H1 (cell line): ENCODE data around the gene PDE4B. TPM values are rescaled to one million over a fixed set of nuclear protein-coding genes. Genes with fewer than 3 reads are reported as not detected.

Source experiments
- CTCF ChIA-PET: fragments of 300-600 bp; sonication (Branson Sonifier 250); formaldehyde crosslinking; loops from one replicate; lab custom pipeline; 2021; ENCODE audit not compliant: partially characterized antibody; lab: Charles Lee
- POLR2A ChIA-PET: fragments of 300-600 bp; sonication (Branson Sonifier 250); formaldehyde crosslinking; loops from one replicate; lab custom pipeline; 2021; ENCODE audit warnings: inconsistent platforms; ENCODE audit not compliant: partially characterized antibody; lab: Charles Lee
- DNase-seq, 2 experiments: peaks; one replicate each; pipeline versions ENCODE4 v3.0.0 to v3.0.0-alpha.2; 2010 to 2022; ENCODE audit warnings: low spot score in 2 of 2, low read depth in 1 of 2, mixed read lengths in 1 of 2
- FAIRE-seq: peaks from 2 replicates; lab custom pipeline; 2011; peaks lifted over from hg19 to GRCh38; lab: Jason Lieb, UNC
- H2AFZ ChIP-seq: 2 replicates; pipeline ENCODE4 v1.8.1; 2012; ENCODE audit warnings: low read length, inconsistent platforms
- H2AK5ac ChIP-seq: 2 replicates; pipeline ENCODE4 v1.6.1; 2013; ENCODE audit warnings: low read depth, low read length
- H2BK120ac ChIP-seq: replicated peaks from 2 replicates; pipeline ENCODE3; 2013; ENCODE audit warnings: low read depth, low read length, inconsistent platforms
- H2BK12ac ChIP-seq: 2 replicates; pipeline ENCODE4 v1.6.1; 2013; ENCODE audit warnings: low read depth, low read length
- H2BK15ac ChIP-seq: 2 replicates; pipeline ENCODE4 v1.6.1; 2013; ENCODE audit warnings: low read length
- H2BK20ac ChIP-seq: 2 replicates; pipeline ENCODE4 v1.6.1; 2013; ENCODE audit warnings: low read length
- H2BK5ac ChIP-seq: 2 replicates; pipeline ENCODE4 v1.6.1; 2013; ENCODE audit warnings: low read depth, low read length
- H3K14ac ChIP-seq: 2 replicates; pipeline ENCODE4 v1.6.1; 2013; ENCODE audit warnings: inconsistent platforms; ENCODE audit not compliant: insufficient read length
- H3K18ac ChIP-seq: 2 replicates; pipeline ENCODE4 v1.6.1; 2013; ENCODE audit warnings: low read length; ENCODE audit errors: extremely low read depth
- H3K23ac ChIP-seq: 2 replicates; pipeline ENCODE4 v1.6.1; 2013; ENCODE audit warnings: inconsistent platforms; ENCODE audit not compliant: insufficient read length
- H3K23me2 ChIP-seq: 2 replicates; pipeline ENCODE4 v1.6.1; 2013; ENCODE audit warnings: low read depth, low read length
- H3K27ac ChIP-seq: 2 replicates; pipeline ENCODE4 v1.6.1; 2011; ENCODE audit warnings: low read depth, low read length, inconsistent platforms
- H3K27me3 ChIP-seq, 4 experiments: replicated peaks in 1 of 4; 1 replicate in 1 of 4; 2 replicates in 3 of 4; pipeline versions ENCODE4 v1.6.1 to v1.8.1; 2011 to 2013; ENCODE audit warnings: low read length in 3 of 4, mild to moderate bottlenecking in 3 of 4, inconsistent platforms in 2 of 4, mixed read lengths in 2 of 4, moderate library complexity in 1 of 4; ENCODE audit not compliant: control insufficient read depth in 3 of 4, insufficient read depth in 3 of 4; ENCODE audit errors: extremely low read depth in 1 of 4
- H3K36me3 ChIP-seq, 4 experiments: 2 replicates each; pipeline versions ENCODE4 v1.6.1 to v1.8.1; 2011 to 2013; ENCODE audit warnings: mild to moderate bottlenecking in 4 of 4, low read length in 3 of 4, moderate library complexity in 2 of 4, control low read depth in 1 of 4, inconsistent platforms in 1 of 4; ENCODE audit not compliant: insufficient read depth in 4 of 4, control insufficient read depth in 2 of 4
- H3K4ac ChIP-seq: replicated peaks from 2 replicates; pipeline ENCODE3; 2013; ENCODE audit warnings: low read length, low read depth, mixed read lengths, inconsistent platforms; ENCODE audit not compliant: insufficient read length
- H3K4me1 ChIP-seq, 4 experiments: replicated peaks in 1 of 4; 1 replicate in 1 of 4; 2 replicates in 3 of 4; pipeline versions ENCODE4 v1.6.1 to v1.8.1; 2011 to 2013; ENCODE audit warnings: low read length in 3 of 4, inconsistent platforms in 2 of 4, mixed read lengths in 1 of 4; ENCODE audit not compliant: insufficient read depth in 4 of 4, control insufficient read depth in 3 of 4
- H3K4me2 ChIP-seq, 2 experiments: 2 replicates each; pipeline versions ENCODE4 v1.6.1 to v1.8.1; 2011 to 2013; ENCODE audit warnings: low read depth in 2 of 2, low read length in 2 of 2, control low read depth in 1 of 2, inconsistent platforms in 1 of 2, mild to moderate bottlenecking in 1 of 2; ENCODE audit not compliant: insufficient read depth in 1 of 2
- H3K4me3 ChIP-seq, 4 experiments: fragments of 200-600, 300-600 bp in 1 of 4; sonication (generic), shearing (Covaris generic), sonication (Bioruptor Twin) in 1 of 4; 2 replicates each; pipeline versions ENCODE4 v1.5.1 to v1.8.1; 2011 to 2016; ENCODE audit warnings: low read length in 4 of 4, low read depth in 3 of 4, control low read depth in 2 of 4, inconsistent platforms in 2 of 4, mild to moderate bottlenecking in 2 of 4, mixed read lengths in 1 of 4, moderate library complexity in 1 of 4; ENCODE audit not compliant: insufficient read depth in 2 of 4; ENCODE audit errors: extremely low read depth in 1 of 4
- H3K56ac ChIP-seq: replicated peaks from 2 replicates; pipeline ENCODE3; 2013; ENCODE audit warnings: low read depth, mild to moderate bottlenecking, mixed read lengths, low read length, inconsistent platforms; ENCODE audit not compliant: insufficient read length
- H3K79me1 ChIP-seq: 2 replicates; pipeline ENCODE4 v1.6.1; 2013; ENCODE audit warnings: low read depth, low read length, control low read depth
- H3K79me2 ChIP-seq, 2 experiments: 2 replicates each; pipeline versions ENCODE4 v1.6.1 to v1.8.1; 2012 to 2013; ENCODE audit warnings: low read length in 2 of 2, mild to moderate bottlenecking in 2 of 2, inconsistent platforms in 1 of 2; ENCODE audit not compliant: insufficient read depth in 2 of 2, control insufficient read depth in 1 of 2
- H3K9ac ChIP-seq, 4 experiments: replicated peaks in 1 of 4; 1 replicate in 1 of 4; 2 replicates in 3 of 4; pipeline versions ENCODE4 v1.6.1 to v1.8.1; 2011 to 2013; ENCODE audit warnings: low read depth in 3 of 4, low read length in 3 of 4, control low read depth in 2 of 4, mild to moderate bottlenecking in 2 of 4, moderate library complexity in 2 of 4, inconsistent platforms in 1 of 4; ENCODE audit errors: extremely low read depth in 1 of 4
- H3K9me3 ChIP-seq, 2 experiments: 2 replicates each; pipeline versions ENCODE4 v1.6.1 to v1.8.1; 2012 to 2013; ENCODE audit warnings: mild to moderate bottlenecking in 2 of 2, moderate library complexity in 2 of 2, control low read depth in 1 of 2, inconsistent platforms in 1 of 2, low read depth in 1 of 2, low read length in 1 of 2, mixed read lengths in 1 of 2; ENCODE audit not compliant: insufficient read depth in 2 of 2
- H4K20me1 ChIP-seq, 2 experiments: replicated peaks in 1 of 2; 2 replicates each; pipeline versions ENCODE3 to v1.8.1; 2011 to 2013; ENCODE audit warnings: inconsistent platforms in 2 of 2, low read length in 2 of 2, mild to moderate bottlenecking in 1 of 2; ENCODE audit not compliant: insufficient read depth in 2 of 2, control insufficient read depth in 1 of 2
- H4K5ac ChIP-seq: 2 replicates; pipeline ENCODE4 v1.6.1; 2013; ENCODE audit warnings: low read length, low read depth, mixed read lengths, inconsistent platforms; ENCODE audit not compliant: insufficient read length
- H4K8ac ChIP-seq: 2 replicates; pipeline ENCODE4 v1.8.0; 2013; ENCODE audit warnings: mild to moderate bottlenecking, moderate library complexity, low read length, inconsistent platforms; ENCODE audit not compliant: insufficient read depth; ENCODE audit errors: extremely low read depth
- H4K91ac ChIP-seq: replicated peaks from 2 replicates; pipeline ENCODE3; 2013; ENCODE audit warnings: low read length, mixed read lengths, inconsistent platforms; ENCODE audit not compliant: insufficient read length
- FOSL1 ChIP-seq: IDR thresholded peaks from 2 replicates; pipeline ENCODE4 v1.6.1; 2011; ENCODE audit warnings: mild to moderate bottlenecking, low read depth, low read length, moderate library complexity; ENCODE audit not compliant: insufficient read depth
- TAF1 ChIP-seq: IDR thresholded peaks from 2 replicates; pipeline ENCODE4 v1.6.1; 2011; ENCODE audit warnings: mild to moderate bottlenecking, low read depth, low read length
- TBP ChIP-seq: IDR thresholded peaks from 2 replicates; pipeline ENCODE4 v1.6.1; 2011; ENCODE audit warnings: low read depth, low read length, improper control_type of control experiment
- YY1 ChIP-seq: IDR thresholded peaks from 2 replicates; pipeline ENCODE4 v1.6.1; 2011; ENCODE audit warnings: low read depth, mild to moderate bottlenecking, low read length
- polyA plus RNA-seq, 7 experiments: library from polyadenylated mRNA; depleted of rRNA in 3 of 7; stranded (reverse) in 5 of 7; unstranded in 2 of 7; fragments of >200 nt in 5 of 7; fragments of 200-250 nt in 2 of 7; gene quantifications; 1 replicate in 5 of 7; 2 replicates in 1 of 7; 4 replicates in 1 of 7; pipeline versions ENCODE4 v1.2.1 to v1.2.3, GENCODE V29; 2011 to 2013; ENCODE audit warnings: missing spikeins in 2 of 7, mixed read lengths in 2 of 7
- total RNA-seq: library from RNA; stranded (reverse); fragmentation: NEBNext Ultra II Directional; extraction: Animal tissue kit (Norgen Biotek cat#: 25700); gene quantifications from 2 replicates; pipeline ENCODE4 v1.2.1, GENCODE V29; 2021

Gene PDE4B
- total and polyA plus RNA-seq, 2 of the 8 experiments (the other 6 are each of a cell fraction or from before 2014, with no cell fraction given): 5.0 to 15.1 TPM

GRCh38 chr1:66138613-66139012 is 345.9 kb downstream of the PDE4B start:
- Histone ChIP-seq H2BK20ac (no peak overlapping the region), H3K36me3 (no peaks in the 10 kb centered on the region; a peak in 1 of 8 replicates), H2AK5ac (no peak overlapping the region), H2BK15ac (no peak overlapping the region), H3K56ac (no peak overlapping the region), H3K23me2 (peaks cover 3% of the 10 kb centered on the region; the same call in 1 of the 2 replicates), H3K4me3 (no peak overlapping the region), H3K4ac (no peak overlapping the region), H3K79me2 (no peaks in the 10 kb centered on the region)
- FAIRE-seq: no peak
- TF ChIP-seq TAF1 (no peak), YY1 (no peak), FOSL1 (no peak), TBP (no peak)
- TF ChIP-seq, all 59 proteins: peak for 0
- no peaks in the 10 kb centered on the region for H4K20me1 ChIP-seq
- H4K8ac ChIP-seq: no peak overlapping the region
- no peak overlapping the region for H2AFZ ChIP-seq
- POLR2A ChIA-PET: no interaction called here
- no peak overlapping the region for H3K9ac ChIP-seq
- no peak overlapping the region for H4K5ac ChIP-seq
- no peak overlapping the region for H3K23ac ChIP-seq
- H4K91ac ChIP-seq: no peak overlapping the region
- no peak overlapping the region for H3K14ac ChIP-seq
- CTCF ChIA-PET: interaction anchor here (1.3 kb wide), 1 partner anchor 12 kb away, joined by 3 read pairs; no protein-coding TSS in a partner anchor
- no peak overlapping the region for H2BK12ac ChIP-seq
- no peaks in the 10 kb centered on the region for H3K27me3 ChIP-seq
- H3K18ac ChIP-seq: no peak overlapping the region
- H3K9me3 ChIP-seq: no peaks in the 10 kb centered on the region
- no peaks in the 10 kb centered on the region for H3K4me1 ChIP-seq
- H3K27ac ChIP-seq: no peak overlapping the region
- no peaks in the 10 kb centered on the region for H3K79me1 ChIP-seq
- no peak overlapping the region for H2BK5ac ChIP-seq
- no peak for DNase-seq
- no peak overlapping the region for H3K4me2 ChIP-seq
- no peak overlapping the region for H2BK120ac ChIP-seq
